Measurements from ENCODE around the gene GRIN3B. TPM values are rescaled to one million over a fixed set of nuclear protein-coding genes. Genes with fewer than 3 reads are reported as not detected.
A peak's percentile ranks its signal among the peaks of the same experiment; 100 is the strongest.

GRIN3B gene
- total RNA-seq, 3 donors from 2014 or later: 2.6 TPM; not detected in 2

DNA sequence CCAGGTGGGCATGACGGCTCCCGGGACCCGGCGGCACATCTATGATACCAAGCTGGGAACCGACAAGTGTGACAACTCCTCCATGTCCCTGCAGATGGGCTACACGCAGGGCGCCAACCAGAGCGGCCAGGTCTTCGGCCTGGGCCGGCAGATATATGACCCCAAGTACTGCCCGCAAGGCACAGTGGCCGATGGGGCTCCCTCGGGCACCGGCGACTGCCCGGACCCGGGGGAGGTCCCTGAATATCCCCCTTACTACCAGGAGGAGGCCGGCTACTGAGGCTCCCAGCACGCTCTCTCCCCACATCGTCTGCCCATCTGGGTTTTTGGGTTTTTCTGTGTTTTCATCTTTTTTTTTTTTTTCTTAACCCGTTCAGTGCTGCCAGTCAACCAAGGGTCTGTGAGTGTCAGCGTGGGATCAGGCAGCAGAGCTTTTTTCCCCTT, 37.4 kb downstream of the GRIN3B start:
- H3K27me3 ChIP-seq: no peaks in the 10 kb centered on the region
- peaks cover 0 to 13% of the 10 kb centered on the region in 2 donors for H3K4me1 ChIP-seq
- DNase-seq (ENCODE audit: low spot score in 2 of 2): no peak
- intact Hi-C loops (cut with DNase I; ENCODE audit: low total_unique reads): no loop called here
- H3K36me3 ChIP-seq: no peaks in the 10 kb centered on the region
- peak overlapping the region; percentile 59 to 76 for H3K27ac ChIP-seq
- H3K4me3 ChIP-seq: no peak overlapping the region
- H3K9me3 ChIP-seq: no peaks in the 10 kb centered on the region
- TF ChIP-seq, protein P1, sequence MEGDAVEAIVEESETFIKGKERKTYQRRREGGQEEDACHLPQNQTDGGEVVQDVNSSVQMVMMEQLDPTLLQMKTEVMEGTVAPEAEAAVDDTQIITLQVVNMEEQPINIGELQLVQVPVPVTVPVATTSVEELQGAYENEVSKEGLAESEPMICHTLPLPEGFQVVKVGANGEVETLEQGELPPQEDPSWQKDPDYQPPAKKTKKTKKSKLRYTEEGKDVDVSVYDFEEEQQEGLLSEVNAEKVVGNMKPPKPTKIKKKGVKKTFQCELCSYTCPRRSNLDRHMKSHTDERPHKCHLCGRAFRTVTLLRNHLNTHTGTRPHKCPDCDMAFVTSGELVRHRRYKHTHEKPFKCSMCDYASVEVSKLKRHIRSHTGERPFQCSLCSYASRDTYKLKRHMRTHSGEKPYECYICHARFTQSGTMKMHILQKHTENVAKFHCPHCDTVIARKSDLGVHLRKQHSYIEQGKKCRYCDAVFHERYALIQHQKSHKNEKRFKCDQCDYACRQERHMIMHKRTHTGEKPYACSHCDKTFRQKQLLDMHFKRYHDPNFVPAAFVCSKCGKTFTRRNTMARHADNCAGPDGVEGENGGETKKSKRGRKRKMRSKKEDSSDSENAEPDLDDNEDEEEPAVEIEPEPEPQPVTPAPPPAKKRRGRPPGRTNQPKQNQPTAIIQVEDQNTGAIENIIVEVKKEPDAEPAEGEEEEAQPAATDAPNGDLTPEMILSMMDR (IDR thresholded peaks at IDR 0.05): no peak
- TF ChIP-seq POLR2A (IDR thresholded peaks at IDR 0.05): no peak
- TF ChIP-seq POLR2AphosphoS5 (IDR thresholded peaks at IDR 0.05): no peak

DNA sequence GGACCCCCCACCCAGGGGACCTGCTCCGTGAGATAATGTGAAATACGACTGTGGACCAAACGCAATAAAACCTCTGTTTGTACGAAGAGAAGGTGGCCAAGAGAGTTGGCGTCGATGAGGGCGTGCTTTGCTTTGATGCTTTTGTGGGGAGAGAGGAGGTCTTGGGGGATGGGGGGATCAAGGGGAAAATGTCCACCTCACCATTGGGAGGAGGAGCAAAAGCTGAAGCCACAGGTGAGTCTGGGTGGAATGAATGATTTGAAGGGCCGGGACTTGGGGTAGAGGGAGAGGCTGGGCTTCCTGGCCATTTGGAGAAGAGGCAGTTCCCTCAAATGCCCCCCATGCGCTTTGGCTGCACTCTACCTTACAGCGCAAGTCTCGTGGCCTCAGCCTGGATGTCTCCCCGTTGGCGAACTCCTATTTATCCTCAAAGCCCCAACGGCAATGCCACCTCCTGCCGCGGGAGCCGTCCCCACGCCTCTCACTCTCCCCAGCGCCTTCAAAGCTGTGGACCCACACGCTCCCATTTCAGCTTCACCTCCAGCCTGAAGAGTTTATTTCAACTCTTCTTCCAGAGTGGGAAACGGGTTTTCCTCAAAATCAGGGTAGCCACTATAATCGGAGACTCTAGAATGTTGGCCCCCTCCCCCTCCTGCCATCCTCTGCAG, 38.9 kb downstream of the GRIN3B start:
- Histone ChIP-seq H3K27ac (peak overlapping the region in 1 of 2 donors; percentile 59), H3K27me3 (no peaks in the 10 kb centered on the region), H3K9me3 (no peaks in the 10 kb centered on the region), H3K36me3 (no peaks in the 10 kb centered on the region), H3K4me3 (peak overlapping the region in 2 of 3 donors; percentile 62 to 63), H3K4me1 (peaks cover 0 to 13% of the 10 kb centered on the region in 2 donors)
- TF ChIP-seq, protein P1 (IDR thresholded peaks at IDR 0.05): no peak
- TF ChIP-seq POLR2A (IDR thresholded peaks at IDR 0.05) (no peak), POLR2AphosphoS5 (IDR thresholded peaks at IDR 0.05) (no peak)
- intact Hi-C loops (cut with DNase I; ENCODE audit: low total_unique reads): no loop called here
- DNase-seq (ENCODE audit: low spot score in 2 of 2): no peak

DNA sequence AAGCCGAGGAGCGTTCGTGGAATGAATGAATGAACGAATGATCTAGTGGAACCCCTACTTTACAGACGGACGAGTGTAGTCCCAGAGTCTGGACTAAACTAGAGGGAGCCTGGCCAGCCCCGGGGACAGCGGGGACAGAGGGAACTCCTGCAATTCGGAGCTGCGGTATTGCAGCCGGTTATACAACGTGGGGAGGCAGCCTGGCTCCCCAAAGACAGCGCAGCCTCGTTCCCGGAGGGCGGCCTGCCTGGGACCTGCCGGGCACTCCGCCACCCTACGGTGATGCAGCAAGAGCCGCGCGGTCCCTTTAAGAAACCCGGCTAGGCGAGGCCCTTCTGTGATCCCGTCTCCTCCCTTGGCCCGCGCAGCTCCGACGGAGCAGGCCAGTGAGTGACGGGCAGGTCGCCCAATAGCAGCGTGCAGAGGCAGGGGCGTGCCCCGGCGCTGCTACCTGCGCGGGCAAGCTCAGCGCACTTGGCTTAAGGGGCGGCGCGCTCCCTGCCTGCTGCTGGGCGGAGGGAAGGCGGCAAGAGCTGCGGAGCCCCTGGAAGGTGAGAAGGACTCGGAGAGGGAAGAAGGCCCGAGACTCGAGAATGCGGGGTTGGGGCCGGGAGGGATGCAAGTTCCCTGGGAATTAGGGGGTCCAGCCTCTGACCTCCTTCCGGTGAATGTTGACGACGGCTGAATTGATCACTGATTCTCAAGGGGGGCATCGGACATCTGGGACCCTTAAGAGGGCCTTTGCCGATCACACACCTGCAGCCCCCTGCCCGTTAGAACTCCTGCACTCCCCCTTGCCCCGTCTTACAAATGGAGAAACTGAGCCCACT, 39.6 kb downstream of the GRIN3B start, which contains the start of gene ABCA7:
ABCA7 (plus strand) TSS at position 462 of the 830 bp plus-strand sequence. CDS start 1,255 bp downstream, outside the sequence.
- peaks cover 0 to 13% of the 10 kb centered on the region in 2 donors for H3K4me1 ChIP-seq
- DNase-seq (ENCODE audit: low spot score in 2 of 2): peak; percentile 98 to 99
- no peaks in the 10 kb centered on the region for H3K36me3 ChIP-seq
- H3K9me3 ChIP-seq: no peaks in the 10 kb centered on the region
- no peaks in the 10 kb centered on the region for H3K27me3 ChIP-seq
- peak within 1 kb of the TSS; percentile 44 to 63 (median 62) for H3K4me3 ChIP-seq
- intact Hi-C loops (cut with DNase I; ENCODE audit: low total_unique reads): no loop called here
- TF ChIP-seq POLR2AphosphoS5 (IDR thresholded peaks at IDR 0.05) (peak; percentile 62 to 80 (median 72)), POLR2A (IDR thresholded peaks at IDR 0.05) (no peak)
- peak within 1 kb of the TSS in 1 of 2 donors; percentile 59 for H3K27ac ChIP-seq

DNA sequence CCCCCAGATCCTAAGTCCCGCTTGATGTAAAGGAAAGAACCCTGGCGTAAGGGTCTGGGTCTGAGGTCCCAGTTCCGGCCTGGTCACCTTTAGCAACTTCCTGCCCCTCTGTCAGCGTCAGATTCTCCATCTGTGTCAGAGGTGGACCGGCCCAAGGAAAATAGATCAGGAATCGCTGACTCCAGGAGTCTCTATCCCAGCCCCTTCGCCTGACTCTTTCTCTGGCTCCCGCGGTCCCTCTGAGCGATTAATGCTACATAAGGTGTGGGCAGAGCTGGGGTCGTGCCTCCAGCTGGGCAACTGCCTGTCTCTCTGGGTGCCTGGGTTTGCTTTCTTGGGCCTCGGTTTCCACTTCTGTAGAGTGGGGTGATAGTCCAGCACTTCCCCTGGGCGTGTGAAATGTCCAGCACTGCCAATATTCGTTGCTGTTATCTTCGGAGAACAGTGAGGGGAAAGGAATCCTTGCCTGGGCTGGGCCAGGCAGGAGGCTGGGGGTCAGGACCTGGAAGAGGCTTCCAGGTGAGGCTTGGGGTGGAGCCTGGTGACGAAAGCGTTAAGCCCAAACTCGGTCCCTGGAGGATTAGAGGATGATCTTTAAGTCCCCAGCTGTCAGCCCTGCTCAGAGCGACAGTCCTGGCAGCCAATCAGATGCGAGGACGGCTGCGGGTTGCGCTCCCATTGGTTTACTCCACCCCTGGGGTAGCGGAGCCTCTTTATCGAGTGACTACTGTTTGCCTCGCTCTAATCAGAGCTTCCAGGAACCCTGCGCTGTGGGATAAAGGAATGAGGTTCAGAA, 40.5 kb downstream of the GRIN3B start:
- TF ChIP-seq POLR2AphosphoS5 (IDR thresholded peaks at IDR 0.05) (no peak), POLR2A (IDR thresholded peaks at IDR 0.05) (no peak)
- TF ChIP-seq, protein P1 (IDR thresholded peaks at IDR 0.05): no peak
- Histone ChIP-seq H3K27me3 (no peaks in the 10 kb centered on the region), H3K4me1 (peaks cover 0 to 13% of the 10 kb centered on the region in 2 donors), H3K36me3 (no peaks in the 10 kb centered on the region), H3K27ac (peak overlapping the region; percentile 36 to 61), H3K9me3 (no peaks in the 10 kb centered on the region), H3K4me3 (peak overlapping the region; percentile 44 to 63 (median 62))
- intact Hi-C loops (cut with DNase I; ENCODE audit: low total_unique reads): no loop called here
- DNase-seq (ENCODE audit: low spot score in 2 of 2): peak; percentile 87 to 89

DNA sequence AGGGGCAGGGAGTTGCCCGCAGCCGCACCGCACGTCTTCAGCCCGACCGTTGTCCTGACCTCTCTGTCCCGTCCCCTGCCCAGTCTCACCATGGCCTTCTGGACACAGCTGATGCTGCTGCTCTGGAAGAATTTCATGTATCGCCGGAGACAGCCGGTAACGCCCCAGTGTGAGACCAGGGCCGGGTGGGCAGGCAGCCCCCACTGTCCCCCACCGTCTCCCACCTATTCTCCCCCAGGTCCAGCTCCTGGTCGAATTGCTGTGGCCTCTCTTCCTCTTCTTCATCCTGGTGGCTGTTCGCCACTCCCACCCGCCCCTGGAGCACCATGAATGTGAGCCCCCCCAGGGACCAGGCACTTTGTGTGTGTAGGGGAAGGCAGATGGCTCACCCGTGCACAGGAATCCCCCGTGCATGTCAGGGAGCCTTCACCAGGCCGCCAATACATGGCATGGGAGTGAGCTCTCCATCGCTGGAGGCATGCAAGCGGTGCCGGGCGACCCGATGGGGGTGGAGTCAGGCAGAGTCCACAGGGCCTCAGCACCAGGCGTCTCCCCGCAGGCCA, 41.1 kb downstream of the GRIN3B start:
- DNase-seq (ENCODE audit: low spot score in 2 of 2): no peak
- Histone ChIP-seq H3K9me3 (no peaks in the 10 kb centered on the region), H3K4me3 (peak overlapping the region; percentile 44 to 63 (median 62)), H3K27me3 (no peaks in the 10 kb centered on the region), H3K27ac (peak overlapping the region in 1 of 2 donors; percentile 61), H3K4me1 (peaks cover 0 to 13% of the 10 kb centered on the region in 2 donors), H3K36me3 (no peaks in the 10 kb centered on the region)
- intact Hi-C loops (cut with DNase I; ENCODE audit: low total_unique reads): no loop called here
- no peak for TF ChIP-seq POLR2AphosphoS5 (IDR thresholded peaks at IDR 0.05)
- TF ChIP-seq POLR2A (IDR thresholded peaks at IDR 0.05): no peak
- TF ChIP-seq, protein P1 (IDR thresholded peaks at IDR 0.05): no peak

Measured in breast epithelium (tissue), 4 donors.